ENCODE results near the gene BCKDHA.

Gene BCKDHA

GRCh38 chr19:41397086-41398049 is at the start of gene BCKDHA, which contains the start of gene EXOSC5:
Gene BCKDHA, plus strand, starts transcription at chr19:41397818. Its CDS starts 10 bp downstream, at chr19:41397828.
Gene EXOSC5, minus strand, starts transcription at chr19:41397359. Its CDS starts 31 bp downstream, at chr19:41397328.
- DNase-seq (ENCODE audit: extremely low read depth in 1 of 2, low read depth in 1 of 2), result peak; percentile 98 to 99

- DNase-seq (ENCODE audit: extremely low read depth in 1 of 2, low read depth in 1 of 2), result no peak
Measured at GRCh38 chr19:41350735-41351338, 46.8 kb upstream of the BCKDHA start.

GRCh38 chr19:41351339-41352245 is 46.0 kb upstream of the BCKDHA start:
- peak; percentile 71 to 78 for DNase-seq (ENCODE audit: extremely low read depth in 1 of 2, low read depth in 1 of 2)

- DNase-seq (ENCODE audit: extremely low read depth in 1 of 2, low read depth in 1 of 2), result no peak
Measured at GRCh38 chr19:41352279-41352608, 45.4 kb upstream of the BCKDHA start.

GRCh38 chr19:41352609-41353465 is 44.8 kb upstream of the BCKDHA start:
- peak; percentile 53 to 60 for DNase-seq (ENCODE audit: extremely low read depth in 1 of 2, low read depth in 1 of 2)

GRCh38 chr19:41353466-41354342 is 43.9 kb upstream of the BCKDHA start, which contains the start of gene TGFB1:
Gene TGFB1, minus strand, starts transcription at chr19:41353922. Its CDS starts 878 bp downstream, at chr19:41353044.
- peak; percentile 84 to 86 for DNase-seq (ENCODE audit: extremely low read depth in 1 of 2, low read depth in 1 of 2)

- DNase-seq (ENCODE audit: extremely low read depth in 1 of 2, low read depth in 1 of 2), result no peak
Measured at GRCh38 chr19:41354343-41354953, 43.2 kb upstream of the BCKDHA start.

- no peak for DNase-seq (ENCODE audit: extremely low read depth in 1 of 2, low read depth in 1 of 2)
Measured at GRCh38 chr19:41355035-41355434, 42.6 kb upstream of the BCKDHA start.

- DNase-seq (ENCODE audit: extremely low read depth in 1 of 2, low read depth in 1 of 2), result no peak
Measured at GRCh38 chr19:41355802-41356201, 41.8 kb upstream of the BCKDHA start.

- DNase-seq (ENCODE audit: extremely low read depth in 1 of 2, low read depth in 1 of 2), result no peak
Measured at GRCh38 chr19:41356984-41357739, 40.5 kb upstream of the BCKDHA start.

- DNase-seq (ENCODE audit: extremely low read depth in 1 of 2, low read depth in 1 of 2), result no peak
Measured at GRCh38 chr19:41357746-41358145, 39.9 kb upstream of the BCKDHA start.

- no peak for DNase-seq (ENCODE audit: extremely low read depth in 1 of 2, low read depth in 1 of 2)
Measured at GRCh38 chr19:41359741-41360140, 37.9 kb upstream of the BCKDHA start.

GRCh38 chr19:41362143-41362847 is 35.3 kb upstream of the BCKDHA start:
- DNase-seq (ENCODE audit: extremely low read depth in 1 of 2, low read depth in 1 of 2), result no peak

GRCh38 chr19:41363371-41363752 is 34.3 kb upstream of the BCKDHA start:
- no peak for DNase-seq (ENCODE audit: extremely low read depth in 1 of 2, low read depth in 1 of 2)

- peak; percentile 86 to 97 for DNase-seq (ENCODE audit: extremely low read depth in 1 of 2, low read depth in 1 of 2)
Measured at GRCh38 chr19:41363753-41364523, 33.7 kb upstream of the BCKDHA start, which contains the start of gene B9D2. Gene B9D2, minus strand, starts transcription at chr19:41364149. Its CDS starts 630 bp downstream, at chr19:41363519.
